CD4-positive, alpha-beta T cell (primary cell): ENCODE measurements around the gene DCLK1. TPM values are rescaled to one million over a fixed set of nuclear protein-coding genes. Genes with fewer than 3 reads are reported as not detected.
"Not testable (repeated sequence)": the region's sequence is repeated elsewhere in the genome, so short reads cannot be mapped to it uniquely, and the experiment has no call there.

Experiments used
- ATAC-seq: fragments of 200-7000 bp; cut with Tn5 transposase; one replicate; pipeline ENCODE4 v1.10.0; 2022; ENCODE audit warnings: mild to moderate bottlenecking; ENCODE audit not compliant: poor library complexity
- CTCF ChIA-PET: fragments of 350-600 bp; sonication (Branson Sonifier 250); formaldehyde crosslinking; loops from one replicate; lab custom pipeline; 2021; ENCODE audit warnings: antibody characterized with exemption, inconsistent platforms; lab: Charles Lee
- POLR2A ChIA-PET: fragments of 350-600 bp; sonication (Branson Sonifier 250); formaldehyde crosslinking; loops from one replicate; lab custom pipeline; 2021; ENCODE audit warnings: antibody characterized with exemption, inconsistent platforms; lab: Charles Lee
- DNase-seq, 14 experiments: peaks; one replicate each; pipeline ENCODE4 v3.0.0-alpha.2; 2013 to 2020; ENCODE audit warnings: mixed read lengths in 2 of 14
- H3K27ac ChIP-seq, 2 donors: one replicate each; pipeline versions ENCODE4 v1.5.1 to v1.7.0; 2013; ENCODE audit warnings: low read length in 2 of 2, low read depth in 1 of 2, mild to moderate bottlenecking in 1 of 2
- H3K27me3 ChIP-seq, 2 experiments: 1 replicate in 1 of 2; 2 replicates in 1 of 2; pipeline versions ENCODE4 v1.6.1 to v1.7.0; 2013; ENCODE audit warnings: low read length in 2 of 2, control low read depth in 1 of 2, mild to moderate bottlenecking in 1 of 2, moderate library complexity in 1 of 2; ENCODE audit not compliant: insufficient read depth in 2 of 2, control insufficient read depth in 1 of 2
- H3K36me3 ChIP-seq: one replicate; pipeline ENCODE4 v1.6.1; 2013; ENCODE audit warnings: low read length, control low read depth; ENCODE audit not compliant: insufficient read depth
- H3K4me1 ChIP-seq: one replicate; pipeline ENCODE4 v1.6.1; 2013; ENCODE audit warnings: low read length, control low read depth; ENCODE audit not compliant: insufficient read depth
- H3K4me3 ChIP-seq: one replicate; pipeline ENCODE4 v1.5.1; 2013; ENCODE audit warnings: mild to moderate bottlenecking, low read length, moderate library complexity
- H3K9me3 ChIP-seq, 2 experiments: 1 replicate in 1 of 2; 2 replicates in 1 of 2; pipeline versions ENCODE4 v1.6.1 to v1.7.0; 2013; ENCODE audit warnings: low read length in 2 of 2, mild to moderate bottlenecking in 2 of 2, control low read depth in 1 of 2, moderate library complexity in 1 of 2; ENCODE audit not compliant: control insufficient read depth in 1 of 2, insufficient read depth in 1 of 2
- H3K27ac Mint-ChIP-seq: one replicate; pipeline ENCODE4 v1.8.0; 2020; ENCODE audit warnings: mixed read lengths
- H3K27me3 Mint-ChIP-seq: one replicate; pipeline ENCODE4 v1.8.0; 2021; ENCODE audit warnings: mixed read lengths
- H3K36me3 Mint-ChIP-seq: one replicate; pipeline ENCODE4 v1.8.0; 2021; ENCODE audit warnings: low read depth, mixed read lengths
- H3K4me1 Mint-ChIP-seq: one replicate; pipeline ENCODE4 v1.8.0; 2021; ENCODE audit warnings: low read depth, mixed read lengths
- H3K4me3 Mint-ChIP-seq: one replicate; pipeline ENCODE4 v1.8.0; 2020; ENCODE audit warnings: mild to moderate bottlenecking, mixed read lengths
- H3K9me3 Mint-ChIP-seq: one replicate; pipeline ENCODE4 v1.8.0; 2020; ENCODE audit warnings: mixed read lengths
- CTCF ChIP-seq: fragments of 200-600 bp; IDR thresholded peaks from one replicate; pipeline ENCODE4 v1.8.0; 2022; ENCODE audit warnings: antibody characterized with exemption, mild to moderate bottlenecking
- intact Hi-C, 2 experiments: fragments of 100-400 bp; cut with DNase I in 1 of 2; cut with micrococcal nuclease in 1 of 2; formaldehyde crosslinking; loops; one replicate each; pipeline versions ENCODE4 v1.15.1 to v1.9.0; 2023 to 2025; cut with DNase I, micrococcal nuclease
- total RNA-seq, 174 experiments: library from RNA in 2 of 174; stranded (reverse) in 2 of 174; gene quantifications; one replicate each; pipeline ENCODE4 v1.2.3 and lab custom pipeline; 2021 to 2026

Gene DCLK1
- total RNA-seq, 2 experiments from 2014 or later, result not detected

- no peaks in the 10 kb centered on the region for H3K27me3 ChIP-seq
- no peak overlapping the region for H3K4me3 ChIP-seq
- ATAC-seq (no peak), DNase-seq (no peak)
- H3K4me1 ChIP-seq, result no peaks in the 10 kb centered on the region
- intact Hi-C loops, result no loop called here
- TF ChIP-seq CTCF, result no peak
- no peaks in the 10 kb centered on the region for H3K4me1 Mint-ChIP-seq
- no peak overlapping the region for H3K27ac Mint-ChIP-seq
- H3K9me3 Mint-ChIP-seq, result peaks cover 4% of the 10 kb centered on the region
- no peaks in the 10 kb centered on the region for H3K27me3 Mint-ChIP-seq
- H3K9me3 ChIP-seq, result peaks cover 0 to 6% of the 10 kb centered on the region in 2 experiments
- no peaks in the 10 kb centered on the region for H3K36me3 Mint-ChIP-seq
- no peaks in the 10 kb centered on the region for H3K36me3 ChIP-seq
- ChIA-PET CTCF (interaction anchor here (1.2 kb wide), 1 partner anchor 10 kb away, joined by 3 read pairs; no protein-coding TSS in a partner anchor), POLR2A (no interaction called here)
- H3K4me3 Mint-ChIP-seq, result no peak overlapping the region
- H3K27ac ChIP-seq, result no peak overlapping the region
These were observed 25.5 kb downstream of the DCLK1 start for GRCh38 chr13:36105726-36106125.

DNA sequence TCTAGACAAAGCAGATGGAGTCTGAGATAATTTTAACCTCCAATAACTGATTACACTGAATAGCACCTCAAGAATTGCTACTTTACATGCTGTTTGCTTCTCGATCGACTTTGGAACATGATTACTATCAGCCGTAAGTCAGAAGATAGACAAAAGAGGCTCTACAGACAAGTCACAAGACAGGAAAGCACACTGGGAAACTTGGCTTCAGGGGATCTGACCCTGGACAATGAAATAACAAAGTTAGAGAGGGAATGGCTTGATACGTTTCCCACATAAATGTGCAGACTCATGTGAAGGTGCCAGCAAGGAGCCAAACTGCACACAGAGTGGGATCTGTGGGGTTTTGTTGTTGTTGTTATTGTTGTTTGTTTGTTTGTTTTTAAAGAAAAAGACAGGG lies 28.5 kb downstream of the DCLK1 start:
- peaks cover 2% of the 10 kb centered on the region for H3K9me3 Mint-ChIP-seq
- no peaks in the 10 kb centered on the region for H3K27me3 Mint-ChIP-seq
- TF ChIP-seq CTCF, result no peak

DNA sequence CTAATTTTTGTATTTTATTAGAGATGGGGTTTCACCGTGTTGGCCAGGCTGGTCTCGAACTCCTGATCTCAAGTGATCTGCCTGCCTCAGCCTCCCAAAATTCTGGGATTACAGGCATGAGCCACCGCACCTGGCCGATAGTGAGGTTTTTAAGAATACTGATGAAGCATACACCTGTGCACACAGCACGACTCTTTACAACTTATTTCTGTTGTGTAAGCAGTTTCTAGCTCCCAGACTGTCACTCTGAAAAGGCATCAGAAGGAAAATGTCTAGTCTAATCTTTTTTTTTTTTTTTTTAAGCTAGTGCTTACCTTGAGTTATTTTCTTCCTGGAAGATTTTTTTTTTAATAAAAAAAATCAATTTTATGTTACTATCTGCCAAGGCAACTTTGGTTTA lies 29.3 kb downstream of the DCLK1 start:
- H3K27me3 Mint-ChIP-seq, H3K4me3 Mint-ChIP-seq, H3K36me3 ChIP-seq, H3K27ac ChIP-seq, DNase-seq, H3K27me3 ChIP-seq, H3K9me3 Mint-ChIP-seq, H3K4me1 Mint-ChIP-seq, H3K4me1 ChIP-seq, H3K27ac Mint-ChIP-seq, ATAC-seq, H3K9me3 ChIP-seq, H3K36me3 Mint-ChIP-seq, POLR2A ChIA-PET, intact Hi-C loops, H3K4me3 ChIP-seq, CTCF ChIA-PET: not testable (repeated sequence)

More for the DNA sequence above, 28.5 kb downstream of the DCLK1 start:
- Histone ChIP-seq H3K36me3 (no peaks in the 10 kb centered on the region), H3K9me3 (peaks cover 0 to 6% of the 10 kb centered on the region in 2 experiments), H3K27ac (no peak overlapping the region), H3K27me3 (no peaks in the 10 kb centered on the region), H3K4me3 (no peak overlapping the region), H3K4me1 (no peaks in the 10 kb centered on the region)
- Mint-ChIP-seq H3K36me3 (no peaks in the 10 kb centered on the region), H3K27ac (no peak overlapping the region), H3K4me1 (no peaks in the 10 kb centered on the region), H3K4me3 (no peak overlapping the region)
- DNase-seq (no peak), ATAC-seq (no peak)
- intact Hi-C loops, result no loop called here
- ChIA-PET POLR2A (no interaction called here), CTCF (no interaction called here)

- Histone ChIP-seq H3K27ac (no peak overlapping the region), H3K36me3 (no peaks in the 10 kb centered on the region), H3K4me1 (no peaks in the 10 kb centered on the region), H3K27me3 (no peaks in the 10 kb centered on the region), H3K4me3 (no peak overlapping the region), H3K9me3 (peaks cover 0 to 3% of the 10 kb centered on the region in 2 experiments)
- no peaks in the 10 kb centered on the region for H3K27me3 Mint-ChIP-seq
- no peak for TF ChIP-seq CTCF
- no peak overlapping the region for H3K27ac Mint-ChIP-seq
- H3K9me3 Mint-ChIP-seq, result peaks cover 2% of the 10 kb centered on the region
- DNase-seq (no peak), ATAC-seq (no peak)
- no peaks in the 10 kb centered on the region for H3K36me3 Mint-ChIP-seq
- CTCF ChIA-PET, result no interaction called here
- POLR2A ChIA-PET, result no interaction called here
- no peaks in the 10 kb centered on the region for H3K4me1 Mint-ChIP-seq
- intact Hi-C loops, result no loop called here
- H3K4me3 Mint-ChIP-seq, result no peak overlapping the region
These were observed 30.0 kb downstream of the DCLK1 start for GRCh38 chr13:36101157-36101556.
